Measurements from ENCODE around the gene CD300LD.

CD300LD gene

GRCh38 chr17:74543406-74543805 is 48.7 kb downstream of the CD300LD start:
- no peak for DNase-seq

GRCh38 chr17:74542727-74543383 is 49.2 kb downstream of the CD300LD start:
- no peak for DNase-seq

DNA sequence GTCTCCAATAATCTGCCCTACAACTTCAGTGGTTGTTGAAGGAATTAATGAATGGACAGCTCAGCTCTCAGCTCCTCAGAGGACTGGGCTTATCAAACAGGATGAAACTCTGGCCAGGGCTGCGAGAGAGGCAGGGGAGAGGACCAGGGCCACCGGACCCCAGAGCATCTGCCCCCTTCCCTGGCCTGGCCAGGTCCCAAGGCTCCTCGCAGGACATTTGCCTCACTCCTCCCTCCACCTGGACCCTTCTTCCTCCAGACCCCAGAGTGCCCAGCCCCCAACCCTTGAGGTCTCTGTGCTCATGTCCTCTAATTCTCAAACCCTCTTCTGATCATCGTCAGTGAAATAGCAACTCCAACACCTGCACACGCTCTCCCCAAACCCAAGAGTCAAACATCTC is 49.9 kb downstream of the CD300LD start:
- DNase-seq, result no peak

- no peak for DNase-seq
These were observed 50.6 kb downstream of the CD300LD start for GRCh38 chr17:74541176-74542111.

GRCh38 chr17:74539281-74539820 is 52.7 kb downstream of the CD300LD start:
- DNase-seq, result no peak

DNA sequence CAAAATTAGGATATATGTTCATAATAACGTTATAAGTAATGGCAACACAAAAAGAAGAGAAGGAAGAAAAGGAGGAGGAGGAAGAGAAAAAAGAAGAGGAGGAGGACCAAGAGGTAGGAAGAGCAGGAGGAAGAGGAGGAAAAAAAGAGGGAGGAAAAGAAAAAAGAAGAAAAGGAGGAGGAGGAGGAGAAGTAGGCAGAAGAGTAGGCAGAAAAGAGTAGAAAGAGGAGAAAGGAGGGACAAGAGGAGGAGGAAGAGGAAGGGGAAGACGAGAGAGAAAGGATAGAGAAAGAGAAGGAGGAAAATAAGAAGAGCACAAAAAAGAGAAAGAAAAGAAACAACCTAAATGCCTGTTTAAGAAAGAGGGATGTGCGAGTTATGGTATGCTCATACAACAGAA is 55.2 kb downstream of the CD300LD start:
- no peak for DNase-seq

- no peak for DNase-seq
These were observed 60.0 kb downstream of the CD300LD start for GRCh38 chr17:74532115-74532514.

DNA sequence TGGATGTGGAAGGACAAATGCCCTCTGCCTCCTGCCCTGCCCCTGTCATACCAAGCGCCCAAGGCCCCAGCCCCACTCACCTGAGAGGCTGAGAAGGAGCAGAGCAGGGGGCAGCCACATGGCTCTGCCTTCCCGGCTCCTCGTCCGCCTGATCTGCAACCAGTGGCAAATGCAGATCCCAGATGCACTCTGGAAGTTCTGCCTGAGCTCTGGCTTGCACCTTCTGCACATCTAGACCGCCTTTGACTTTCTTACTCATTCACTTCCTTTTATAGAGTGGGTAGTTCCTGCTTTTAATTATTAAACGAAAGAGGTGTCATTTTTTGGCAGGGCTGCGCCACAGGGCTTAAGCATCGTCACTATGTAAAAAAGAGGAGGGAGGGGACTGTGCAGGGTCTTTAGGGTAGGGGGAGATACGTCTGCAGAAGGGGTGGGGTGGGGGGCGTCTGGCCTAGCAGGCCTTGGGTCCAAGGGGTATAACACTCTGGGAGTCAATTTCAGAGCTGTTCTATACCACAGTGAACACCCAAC is 60.8 kb downstream of the CD300LD start, which contains the start of gene CD300LB:
Gene CD300LB, minus strand, starts transcription at position 245 of the 531 bp plus-strand sequence. Its CDS starts 125 bp downstream, at position 120.
- DNase-seq, result no peak

DNA sequence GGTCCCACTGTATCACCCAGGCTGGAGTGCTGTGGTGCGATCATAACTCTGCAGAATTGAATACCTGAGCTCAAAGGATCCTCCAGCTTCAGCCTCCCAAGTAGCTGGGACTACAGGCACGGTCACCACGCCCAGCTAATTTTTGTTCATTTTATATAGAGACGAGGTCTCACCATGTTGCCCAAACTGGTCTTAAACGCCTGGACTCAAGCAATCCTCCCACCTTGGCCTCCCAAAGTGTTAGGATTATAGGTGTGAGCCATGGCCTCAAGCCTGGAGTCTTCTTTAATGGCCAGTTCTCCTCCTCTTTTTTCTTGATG is 61.3 kb downstream of the CD300LD start:
- no peak for DNase-seq
